ENCODE data around the gene ZDHHC12. TPM values are rescaled to one million over a fixed set of nuclear protein-coding genes. Genes with fewer than 3 reads are reported as not detected.
A peak's percentile ranks its signal among the peaks of the same experiment; 100 is the strongest.

ZDHHC12 gene
- total RNA-seq, 4 donors from 2014 or later = 35.6 to 190 (median 123) TPM

- intact Hi-C loops (cut with DNase I; ENCODE audit: low total_unique reads) (no loop called here), in situ Hi-C loops (cut with MboI; ENCODE audit: low pct_ligation_motif_present in 1 of 4, low pct_unique_long_range_greater_than_20kb in 1 of 4, low sequenced_read_pairs in 3 of 4) (no loop called here)
- 19 to 48% methylated on average over 3 to 17 of the region's 17 CpGs for WGBS, 2 donors (ENCODE audit: low coverage in 1 of 2)
- peak overlapping the region; percentile 87 to 91 (median 90) for H3K27ac ChIP-seq
- DNase-seq = peak; percentile 68
- no peaks in the 10 kb centered on the region for H3K36me3 ChIP-seq
- peaks cover 22 to 58% (median 44%) of the 10 kb centered on the region in 4 donors for H3K4me1 ChIP-seq
- TF ChIP-seq POLR2A (IDR thresholded peaks at IDR 0.05) = peak; percentile 35
- TF ChIP-seq CTCF (IDR thresholded peaks at IDR 0.05) = no peak
- peak in 1 of 3 donors; percentile 16 for TF ChIP-seq POLR2AphosphoS5 (IDR thresholded peaks at IDR 0.05)
- H3K4me3 ChIP-seq = peak overlapping the region in 2 of 4 donors; percentile 9 to 37
- no peaks in the 10 kb centered on the region for H3K9me3 ChIP-seq
- H3K27me3 ChIP-seq = no peaks in the 10 kb centered on the region
Observed at GRCh38 chr9:128685636-128686489, 38.1 kb downstream of the ZDHHC12 start.

GRCh38 chr9:128684325-128685199 lies 39.4 kb downstream of the ZDHHC12 start:
- WGBS, 2 donors (ENCODE audit: low coverage in 1 of 2) = 4 to 9% methylated on average over 12 to 15 of the region's 15 CpGs
- peak; percentile 92 for DNase-seq
- Histone ChIP-seq H3K4me1 (peaks cover 18 to 52% (median 37%) of the 10 kb centered on the region in 4 donors), H3K27me3 (no peaks in the 10 kb centered on the region), H3K9me3 (no peaks in the 10 kb centered on the region), H3K4me3 (peak overlapping the region; percentile 52 to 66 (median 58)), H3K36me3 (no peaks in the 10 kb centered on the region), H3K27ac (peak overlapping the region; percentile 87 to 91 (median 90))
- intact Hi-C loops (cut with DNase I; ENCODE audit: low total_unique reads) = no loop called here
- TF ChIP-seq POLR2AphosphoS5 (IDR thresholded peaks at IDR 0.05) (peak; percentile 76 to 86 (median 85)), CTCF (IDR thresholded peaks at IDR 0.05) (no peak), EP300 (IDR thresholded peaks at IDR 0.05; ENCODE audit: low read depth) (no peak), POLR2A (IDR thresholded peaks at IDR 0.05) (peak; percentile 87)
- in situ Hi-C loops (cut with MboI; ENCODE audit: low pct_ligation_motif_present in 1 of 4, low pct_unique_long_range_greater_than_20kb in 1 of 4, low sequenced_read_pairs in 3 of 4) = no loop called here

- intact Hi-C loops (cut with DNase I; ENCODE audit: low total_unique reads) (no loop called here), in situ Hi-C loops (cut with MboI; ENCODE audit: low pct_ligation_motif_present in 1 of 4, low pct_unique_long_range_greater_than_20kb in 1 of 4, low sequenced_read_pairs in 3 of 4) (no loop called here)
- Histone ChIP-seq H3K9me3 (no peaks in the 10 kb centered on the region), H3K27me3 (no peaks in the 10 kb centered on the region), H3K36me3 (no peaks in the 10 kb centered on the region), H3K27ac (peak overlapping the region; percentile 87 to 91 (median 90)), H3K4me3 (peak overlapping the region; percentile 52 to 66 (median 58)), H3K4me1 (peaks cover 18 to 52% (median 37%) of the 10 kb centered on the region in 4 donors)
- DNase-seq = no peak
- WGBS, 2 donors (ENCODE audit: low coverage in 1 of 2) = 0% methylated on average over 3 of the region's 3 CpGs; no CpG with 5 or more reads in 1 of the 2 donors
- TF ChIP-seq POLR2AphosphoS5 (IDR thresholded peaks at IDR 0.05) = no peak
- TF ChIP-seq EP300 (IDR thresholded peaks at IDR 0.05; ENCODE audit: low read depth) = no peak
- TF ChIP-seq CTCF (IDR thresholded peaks at IDR 0.05) = no peak
- TF ChIP-seq POLR2A (IDR thresholded peaks at IDR 0.05) = no peak
Observed at GRCh38 chr9:128684065-128684324, 39.9 kb downstream of the ZDHHC12 start.
